ENCODE measurements around the gene INPP5A.

- TF ChIP-seq POLR2A (IDR thresholded peaks at IDR 0.05) (no peak), CTCF (IDR thresholded peaks at IDR 0.05) (no peak)
Observed at GRCh38 chr10:132641966-132642731, 104.6 kb downstream of the INPP5A start.

Data from lower leg skin (tissue), 3 donors.